Myocyte (in vitro differentiated cells): ENCODE data around the gene PCDH8. TPM values are rescaled to one million over a fixed set of nuclear protein-coding genes. Genes with fewer than 3 reads are reported as not detected.

Experiments used
- DNase-seq: peaks from one replicate; pipeline ENCODE4 v3.0.0-alpha.2; 2012; ENCODE audit warnings: low read depth
- total RNA-seq: library from RNA; depleted of rRNA; stranded (reverse); fragments of >200 nt; gene quantifications from 2 replicates; pipeline ENCODE4 v1.2.3, GENCODE V29; 2014

The PCDH8 gene
- total RNA-seq, 1 donor from 2014 or later, result not detected

- DNase-seq, result peak; percentile 46
Observed at GRCh38 chr13:52851137-52851962, 2.9 kb upstream of the PCDH8 start.

- peak; percentile 65 for DNase-seq
Observed at GRCh38 chr13:52850396-52851136, 2.1 kb upstream of the PCDH8 start.

GRCh38 chr13:52850072-52850395 is 1.6 kb upstream of the PCDH8 start:
- no peak for DNase-seq

- no peak for DNase-seq
Observed at GRCh38 chr13:52849291-52850071, 1.0 kb upstream of the PCDH8 start.

- no peak for DNase-seq
Observed at GRCh38 chr13:52847682-52848432, 583 bp downstream of the PCDH8 start.

GRCh38 chr13:52847322-52847681 is 1.1 kb downstream of the PCDH8 start:
- DNase-seq, result no peak

- DNase-seq, result no peak
Observed at GRCh38 chr13:52846567-52847321, 1.7 kb downstream of the PCDH8 start.

- DNase-seq, result no peak
Observed at GRCh38 chr13:52845766-52846566, 2.5 kb downstream of the PCDH8 start.

- DNase-seq, result no peak
Observed at GRCh38 chr13:52845334-52845761, 3.1 kb downstream of the PCDH8 start.

GRCh38 chr13:52844836-52845235 is 3.6 kb downstream of the PCDH8 start:
- no peak for DNase-seq

- DNase-seq, result no peak
Observed at GRCh38 chr13:52842441-52842840, 6.0 kb downstream of the PCDH8 start.

- DNase-seq, result no peak
Observed at GRCh38 chr13:52840066-52840465, 8.4 kb downstream of the PCDH8 start.

- DNase-seq, result no peak
Observed at GRCh38 chr13:52838433-52839107, 9.9 kb downstream of the PCDH8 start.

- no peak for DNase-seq
Observed at GRCh38 chr13:52837850-52838249, 10.6 kb downstream of the PCDH8 start.

- no peak for DNase-seq
Observed at GRCh38 chr13:52835071-52835839, 13.2 kb downstream of the PCDH8 start.

- DNase-seq, result no peak
Observed at GRCh38 chr13:52833296-52833875, 15.1 kb downstream of the PCDH8 start.

- DNase-seq, result no peak
Observed at GRCh38 chr13:52832313-52832712, 16.1 kb downstream of the PCDH8 start.

GRCh38 chr13:52830946-52831345 is 17.5 kb downstream of the PCDH8 start:
- peak; percentile 13 for DNase-seq
